GM18508 (cell line): ENCODE measurements around the gene EMP3.

Experiments
- ATAC-seq: cut with Tn5 transposase; IDR thresholded peaks from one replicate; pipeline ENCODE4 v1.9.1; 2021; ENCODE audit warnings: moderate number of reproducible peaks; ENCODE audit not compliant: insufficient read depth, unreplicated experiment

Gene EMP3

GRCh38 chr19:48342841-48343540 is 17.6 kb downstream of the EMP3 start:
- ATAC-seq: no peak

DNA sequence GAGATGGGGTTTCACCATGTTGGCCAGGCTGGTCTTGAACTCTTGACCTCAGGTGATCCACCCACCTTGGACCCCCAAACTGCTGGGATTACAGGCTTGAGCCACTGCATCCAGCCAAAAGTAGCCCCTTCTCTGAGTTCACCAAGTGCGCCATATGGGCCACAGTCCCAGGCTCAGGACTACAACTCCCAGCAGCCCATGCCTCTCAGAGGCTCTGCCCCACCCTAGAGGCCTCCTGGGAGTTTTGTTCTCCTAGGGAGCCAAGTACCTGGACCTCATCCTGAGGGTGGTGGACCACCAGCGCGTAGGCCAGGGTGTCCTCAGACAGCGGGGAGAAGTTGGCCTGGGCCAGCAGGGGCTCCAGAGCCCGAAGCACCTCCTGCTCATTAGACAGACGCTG is 19.5 kb downstream of the EMP3 start:
- no peak for ATAC-seq

DNA sequence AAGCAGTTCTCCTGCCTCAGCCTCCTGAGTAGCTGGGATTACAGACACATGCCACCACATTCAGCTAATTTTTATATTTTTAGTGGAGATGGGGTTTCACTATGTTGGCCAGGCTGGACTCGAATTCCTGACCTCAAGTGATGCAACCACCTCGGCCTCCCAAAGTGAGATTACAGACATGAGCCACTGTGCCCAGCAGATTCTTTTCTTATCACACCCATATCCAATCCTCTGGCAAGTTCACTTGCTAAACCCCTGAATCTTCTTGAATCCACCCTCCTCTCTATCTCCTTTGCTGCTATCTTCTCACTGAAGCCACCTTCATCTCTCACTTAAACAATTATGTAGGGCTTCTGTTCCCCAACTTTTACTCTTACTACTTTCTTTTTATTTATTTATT is 20.8 kb downstream of the EMP3 start:
- no peak for ATAC-seq

GRCh38 chr19:48348045-48348444 is 22.7 kb downstream of the EMP3 start:
- ATAC-seq: no peak

DNA sequence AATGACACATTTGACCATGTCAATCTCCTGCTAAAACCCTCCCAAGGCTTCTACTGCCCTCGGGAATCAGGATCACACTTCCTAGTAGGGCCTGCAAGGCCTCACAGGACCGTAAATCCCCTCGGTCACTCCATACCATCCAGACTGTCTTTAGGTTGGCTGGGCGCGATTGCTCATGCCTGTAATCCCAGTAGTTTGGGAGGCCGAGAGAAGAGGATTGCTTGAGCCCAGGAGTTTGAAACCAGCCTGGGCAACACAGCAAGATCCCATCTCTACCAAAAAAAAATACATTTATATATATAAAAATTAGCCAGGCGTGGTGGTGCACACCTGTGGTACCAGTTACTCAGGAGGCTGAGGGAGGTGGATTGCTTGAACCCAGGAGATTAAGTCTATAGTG is 23.4 kb downstream of the EMP3 start:
- ATAC-seq: no peak

GRCh38 chr19:48350856-48351255 is 25.5 kb downstream of the EMP3 start:
- ATAC-seq: no peak

GRCh38 chr19:48351341-48351752 is 26.0 kb downstream of the EMP3 start:
- no peak for ATAC-seq

- ATAC-seq: no peak
Measured at GRCh38 chr19:48353677-48354076, 28.3 kb downstream of the EMP3 start.

DNA sequence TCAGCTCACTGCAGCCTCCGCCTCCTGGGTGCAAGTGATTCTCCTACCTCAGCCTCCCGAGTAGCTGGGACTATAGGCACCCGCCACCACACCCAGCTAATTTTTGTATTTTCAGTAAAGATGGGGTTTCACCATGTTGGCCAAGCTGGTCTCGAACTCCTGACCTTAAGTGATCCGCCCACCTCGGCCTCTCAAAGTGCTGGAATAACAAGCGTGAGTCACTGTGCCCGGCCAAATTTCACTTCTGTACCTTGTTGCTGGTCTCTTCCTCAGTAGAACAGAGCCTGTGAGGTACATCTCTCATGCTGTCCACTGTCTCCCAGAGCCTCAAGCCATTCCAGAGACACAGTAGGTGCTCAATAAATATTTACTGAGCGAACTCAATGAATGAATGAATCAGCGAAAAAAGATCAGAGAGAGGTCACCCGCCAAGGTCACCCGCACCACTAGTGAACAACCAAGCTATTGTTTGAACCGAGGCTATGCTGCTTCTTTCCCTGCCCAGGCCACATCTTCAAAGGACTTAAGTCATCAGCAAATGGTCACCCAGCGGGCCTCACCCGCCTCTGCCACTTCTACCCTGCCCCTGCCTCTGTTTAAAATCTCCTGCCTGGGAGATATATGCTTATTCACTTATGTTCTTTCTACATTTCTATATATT is 29.1 kb downstream of the EMP3 start:
- no peak for ATAC-seq

DNA sequence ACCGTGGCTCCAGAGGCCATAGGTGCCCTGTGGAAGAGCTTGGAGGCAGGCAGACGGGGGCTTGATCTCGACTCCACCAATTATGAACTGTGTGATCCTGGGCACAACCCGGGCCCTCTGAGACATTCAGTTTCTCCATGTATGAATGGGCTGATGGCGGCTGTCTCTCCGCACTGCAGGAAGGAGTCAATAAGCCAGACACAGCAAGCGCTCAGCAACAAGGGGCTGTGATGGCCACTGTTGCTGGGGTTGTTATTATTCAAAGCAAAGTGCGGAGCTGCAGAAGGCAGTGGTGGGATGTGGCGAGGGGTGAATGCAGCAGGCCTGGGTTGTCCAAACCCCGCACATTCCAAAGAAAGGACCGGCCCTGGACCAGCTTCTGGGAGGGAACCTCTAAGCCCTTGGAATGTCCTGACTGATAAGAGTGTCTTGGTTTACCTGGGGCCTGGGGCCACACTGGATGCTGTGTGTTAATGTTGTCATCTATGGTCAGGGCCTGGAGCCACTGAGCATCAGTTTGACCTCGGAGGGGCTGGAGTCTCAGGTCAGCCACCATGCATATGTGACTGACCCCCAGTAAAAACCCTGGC is 30.1 kb downstream of the EMP3 start:
- no peak for ATAC-seq

DNA sequence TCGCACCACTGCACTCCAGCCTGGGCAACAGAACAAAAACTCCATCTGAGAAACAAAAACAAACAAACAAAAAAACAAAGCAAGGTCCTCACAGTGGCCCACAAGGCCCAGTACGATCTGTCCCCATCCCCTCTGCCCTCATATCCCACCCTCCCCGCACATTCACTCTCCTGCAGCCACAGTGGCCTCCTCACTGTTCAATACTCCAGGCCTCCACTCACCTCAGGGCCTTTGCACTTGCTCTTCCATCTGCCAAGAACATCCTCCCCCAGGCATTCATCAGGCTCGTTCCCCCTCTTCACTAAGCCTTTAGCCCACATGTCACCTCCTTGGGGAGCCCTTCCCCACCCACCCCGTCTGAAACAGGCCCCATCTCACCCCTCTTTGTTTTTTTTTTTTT is 33.8 kb downstream of the EMP3 start:
- ATAC-seq: no peak

GRCh38 chr19:48361912-48362311 is 36.6 kb downstream of the EMP3 start:
- ATAC-seq: no peak

GRCh38 chr19:48362716-48363499 is 37.6 kb downstream of the EMP3 start:
- ATAC-seq: no peak

DNA sequence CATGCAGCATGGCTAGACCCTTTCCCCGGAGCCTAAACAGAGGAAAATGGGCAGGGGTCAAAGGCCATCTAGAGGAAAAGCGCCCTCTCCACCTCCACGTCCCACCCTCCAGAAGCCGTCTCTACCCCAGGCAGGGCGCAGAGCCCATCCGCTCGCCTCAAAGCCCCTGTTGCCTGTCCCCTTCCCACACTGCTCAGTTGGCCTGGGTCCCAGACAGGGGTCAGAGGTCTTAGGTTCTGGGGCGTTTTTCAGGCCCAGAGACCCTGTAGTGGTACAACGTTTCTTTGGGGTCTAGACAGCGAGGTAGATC is 38.1 kb downstream of the EMP3 start:
- no peak for ATAC-seq

DNA sequence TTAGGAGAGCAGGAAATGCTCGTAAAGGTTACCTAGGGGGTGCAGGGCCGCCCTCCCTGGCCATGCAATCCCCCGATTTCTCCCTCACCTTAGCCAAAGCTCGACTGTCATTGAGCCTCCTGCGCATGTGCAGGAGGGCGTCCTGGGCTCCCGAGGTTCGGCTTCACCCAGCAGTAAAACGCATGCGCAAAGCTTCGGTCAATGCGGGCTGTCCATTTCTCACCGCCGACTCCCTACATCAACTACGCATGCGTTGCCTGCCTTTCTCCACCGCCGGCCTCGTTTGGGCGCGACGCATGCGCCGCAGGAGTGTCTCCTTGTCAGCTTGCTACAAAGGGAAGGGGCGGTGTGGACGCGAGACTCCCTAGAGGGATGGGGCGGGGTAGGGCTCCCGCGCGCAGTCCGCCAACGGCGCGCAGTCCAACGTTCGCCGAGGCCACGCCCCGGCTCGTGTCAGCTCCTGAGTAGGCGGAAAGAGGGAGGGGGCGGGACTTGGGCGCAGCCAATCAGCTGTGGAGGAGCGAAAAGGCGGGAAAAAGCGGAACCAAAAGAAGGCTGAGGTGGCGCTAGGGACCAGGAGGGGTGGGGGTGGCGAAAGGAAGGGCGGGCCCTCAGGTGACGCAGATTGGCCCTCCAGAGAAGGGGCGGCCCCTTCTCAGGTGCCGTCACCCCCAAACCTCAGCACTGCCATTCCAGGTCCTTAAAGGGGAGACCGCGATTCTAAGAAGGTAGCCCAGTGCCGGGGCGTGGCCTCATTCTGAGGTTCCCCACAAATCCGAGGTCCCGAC is 38.7 kb downstream of the EMP3 start, which contains the start of the genes SYNGR4 and TMEM143:
TSS of gene SYNGR4 (plus strand) at position 558 of the 788 bp plus-strand sequence. CDS start 1,476 bp downstream, outside the sequence.
TSS of gene TMEM143 (minus strand) at position 131 of the 788 bp plus-strand sequence. CDS start at position 111, 20 bp downstream.
- ATAC-seq: peak; percentile 41

GRCh38 chr19:48364598-48365348 is 39.4 kb downstream of the EMP3 start:
- ATAC-seq: no peak

DNA sequence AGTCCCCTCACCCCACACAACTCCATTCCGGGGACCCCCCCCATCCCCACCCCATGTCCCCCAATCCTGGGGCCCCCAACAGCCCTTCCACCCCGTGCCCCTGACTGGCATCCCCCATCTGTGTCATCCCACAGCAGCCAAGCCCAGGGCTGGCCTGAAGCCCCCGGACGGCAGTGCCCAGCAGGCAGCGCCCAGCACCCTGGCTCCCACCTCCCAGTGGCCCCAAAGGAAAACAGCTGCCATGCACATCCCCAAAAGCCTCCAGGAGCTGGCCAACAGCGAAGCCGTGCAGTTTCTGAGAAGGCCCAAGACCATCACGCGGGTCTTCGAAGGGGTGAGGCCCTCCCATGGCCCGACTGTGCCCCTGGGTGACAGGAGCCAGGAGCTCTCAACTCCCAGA is 40.2 kb downstream of the EMP3 start:
- ATAC-seq: no peak

- ATAC-seq: no peak
Measured at GRCh38 chr19:48367855-48368254, 42.5 kb downstream of the EMP3 start.

DNA sequence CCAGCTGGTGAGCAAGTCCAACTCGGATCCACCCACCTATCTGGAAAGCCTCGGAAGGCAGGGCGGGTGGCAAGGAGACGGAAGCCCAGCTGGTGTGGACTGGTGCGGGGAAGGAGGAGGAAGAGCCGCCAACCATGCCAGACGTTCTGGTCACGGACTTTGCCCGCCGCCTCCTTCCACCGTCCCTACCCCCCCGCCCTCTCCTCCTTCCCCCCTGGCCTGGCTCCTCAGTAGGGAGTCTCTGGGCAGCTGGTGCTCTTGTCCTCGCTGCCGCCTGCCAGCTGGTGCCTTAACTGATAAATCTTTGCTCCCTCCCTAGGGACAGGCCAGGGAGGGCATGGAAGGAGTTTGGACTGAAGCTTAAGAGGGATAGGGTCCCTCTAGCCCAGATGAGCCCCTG is 43.6 kb downstream of the EMP3 start:
- no peak for ATAC-seq
